Small intestine (tissue), 7 donors: ENCODE measurements around the gene PPP1R14C. TPM values are rescaled to one million over a fixed set of nuclear protein-coding genes. Genes with fewer than 3 reads are reported as not detected.

Source experiments
- DNase-seq, 2 donors: peaks; one replicate each; pipeline versions ENCODE4 v3.0.0 to v3.0.0-alpha.2; 2013
- FAIRE-seq: peaks from 2 replicates; lab custom pipeline; 2012; peaks lifted over from hg19 to GRCh38; lab: Jason Lieb, UNC
- H3K27ac ChIP-seq, 3 donors: one replicate each; pipeline ENCODE4 v1.5.1; 2013; ENCODE audit warnings: low read length in 2 of 3, mild to moderate bottlenecking in 2 of 3, control low read depth in 1 of 3, inconsistent platforms in 1 of 3, low read depth in 1 of 3, moderate library complexity in 1 of 3
- H3K27me3 ChIP-seq, 3 donors: one replicate each; pipeline ENCODE4 v1.6.1; 2013; ENCODE audit warnings: low read length in 3 of 3, inconsistent platforms in 1 of 3; ENCODE audit not compliant: control insufficient read depth in 3 of 3, insufficient read depth in 3 of 3
- H3K36me3 ChIP-seq, 3 donors: one replicate each; pipeline ENCODE4 v1.6.1; 2013; ENCODE audit warnings: low read length in 3 of 3, inconsistent platforms in 1 of 3, low read depth in 1 of 3, mild to moderate bottlenecking in 1 of 3, moderate library complexity in 1 of 3; ENCODE audit not compliant: control insufficient read depth in 3 of 3, insufficient read depth in 2 of 3
- H3K4me1 ChIP-seq, 3 donors: one replicate each; pipeline ENCODE4 v1.6.1; 2013; ENCODE audit warnings: low read length in 2 of 3, inconsistent platforms in 1 of 3, low read depth in 1 of 3, mild to moderate bottlenecking in 1 of 3, moderate library complexity in 1 of 3; ENCODE audit not compliant: control insufficient read depth in 3 of 3, insufficient read depth in 2 of 3
- H3K4me3 ChIP-seq, 3 donors: one replicate each; pipeline ENCODE4 v1.5.1; 2013; ENCODE audit warnings: low read length in 3 of 3, control low read depth in 1 of 3, inconsistent platforms in 1 of 3, low read depth in 1 of 3, mild to moderate bottlenecking in 1 of 3, moderate library complexity in 1 of 3
- H3K9me3 ChIP-seq, 2 donors: one replicate each; pipeline ENCODE4 v1.6.1; 2013; ENCODE audit warnings: low read depth in 1 of 2, low read length in 1 of 2; ENCODE audit not compliant: control insufficient read depth in 2 of 2, insufficient read depth in 1 of 2
- WGBS, 3 donors: extraction: QIAGEN DNeasy Blood & Tissue Kit; methylation state at CpG; one replicate each; pipeline ENCODE4 v1.1.7; 2013; 5-methylcytosine and 5-hydroxymethylcytosine counted together
- polyA plus RNA-seq, 4 donors: library from polyadenylated mRNA; stranded (reverse) in 3 of 4; unstranded in 1 of 4; fragments of 200-250 nt in 3 of 4; fragments of 120-200 nt in 1 of 4; gene quantifications; one replicate each; pipeline versions ENCODE4 v1.2.1 to v1.2.3, GENCODE V29; 2013
- donor health status: healthy with polysubstance abuse.
- donor health status: control.
- donor health status: control.
- donor health status: Bipolar disorder and iron deficiency.
- donor health status: healthy.

PPP1R14C gene
- polyA plus RNA-seq, 4 donors = 2.4 to 14.3 (median 11.5) TPM

DNA sequence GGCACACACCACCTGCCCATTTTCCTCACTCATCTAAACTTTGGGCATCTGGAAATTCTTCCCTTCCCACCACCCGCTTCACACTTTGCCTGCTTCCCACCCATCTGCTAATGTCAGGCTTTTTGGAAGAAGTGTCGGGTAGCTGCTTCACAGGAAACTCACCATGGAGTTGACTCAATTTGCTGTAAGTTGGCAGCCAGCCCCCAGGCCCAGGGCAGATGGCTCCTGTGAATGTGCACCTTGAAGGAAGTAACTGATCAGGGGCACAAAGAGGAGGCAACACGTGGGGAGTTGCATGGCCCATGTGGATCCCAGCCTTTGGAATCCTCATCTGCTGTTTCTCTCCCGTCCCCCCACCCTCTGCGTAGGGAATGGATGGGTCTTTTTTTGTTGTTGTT lies 87.3 kb downstream of the PPP1R14C start:
- H3K27ac ChIP-seq = no peak overlapping the region
- H3K9me3 ChIP-seq = no peaks in the 10 kb centered on the region
- H3K36me3 ChIP-seq = no peaks in the 10 kb centered on the region
- H3K4me1 ChIP-seq = no peaks in the 10 kb centered on the region
- H3K27me3 ChIP-seq = peaks cover 0 to 2% (median 0%) of the 10 kb centered on the region in 3 donors
- no peak overlapping the region for H3K4me3 ChIP-seq
- no peak for DNase-seq
- FAIRE-seq = no peak
- WGBS, 3 donors = 91 to 96% (median 93%) methylated on average over 5 of the region's 5 CpGs

DNA sequence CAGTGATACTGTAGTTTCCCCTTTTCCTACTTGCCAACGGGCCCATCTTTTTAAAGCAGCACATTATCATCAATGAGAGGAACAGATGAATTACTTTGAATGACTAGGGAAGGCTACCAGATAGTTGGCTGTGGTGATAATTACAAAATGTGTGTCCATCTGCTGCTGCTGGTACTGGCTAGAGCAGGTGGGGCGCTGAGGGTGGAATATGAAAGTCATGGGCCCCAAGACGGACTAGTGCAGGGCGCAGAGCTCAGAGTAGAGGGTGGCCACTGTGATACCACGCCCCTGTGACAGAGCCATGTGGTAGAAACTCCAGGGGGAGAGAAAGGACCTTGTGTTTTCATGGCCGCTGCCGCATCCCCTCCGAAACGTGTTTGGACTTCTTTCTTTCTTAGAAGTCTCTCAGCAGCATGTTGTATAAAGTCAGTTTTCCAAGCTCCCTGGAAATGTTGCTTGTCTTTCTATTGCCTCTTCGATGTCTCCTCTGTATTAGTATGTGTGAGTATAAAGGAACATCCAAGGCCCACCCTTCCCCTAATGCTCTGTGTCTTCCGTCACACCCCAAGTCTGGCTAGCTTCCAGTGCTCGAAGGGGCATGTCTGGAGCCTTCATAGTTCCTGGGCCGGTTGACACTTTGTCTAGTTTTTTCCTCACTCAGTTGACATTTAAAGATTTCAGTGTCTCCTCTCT lies 88.1 kb downstream of the PPP1R14C start:
- WGBS, 3 donors = 89 to 95% (median 89%) methylated on average over 13 of the region's 13 CpGs
- Histone ChIP-seq H3K27me3 (peaks cover 0 to 2% (median 0%) of the 10 kb centered on the region in 3 donors), H3K9me3 (no peaks in the 10 kb centered on the region), H3K4me3 (no peak overlapping the region), H3K36me3 (no peaks in the 10 kb centered on the region), H3K27ac (no peak overlapping the region), H3K4me1 (no peaks in the 10 kb centered on the region)
- DNase-seq = no peak
- no peak for FAIRE-seq

DNA sequence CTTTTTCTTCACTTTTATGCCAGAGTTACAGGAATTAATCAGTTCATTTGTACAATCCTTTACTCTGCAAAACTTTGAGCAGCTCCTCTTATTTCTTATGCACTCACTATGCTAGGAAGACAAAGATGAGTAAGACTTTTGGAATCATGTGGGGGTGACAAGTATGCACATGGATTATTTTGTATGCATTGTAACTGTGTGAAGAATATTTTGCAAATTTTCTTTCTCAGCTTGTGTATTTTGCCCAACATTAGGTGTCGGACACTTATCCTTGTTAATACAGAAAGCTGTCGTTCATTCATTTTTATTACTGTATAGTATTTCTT lies 88.6 kb downstream of the PPP1R14C start:
- Histone ChIP-seq H3K9me3 (no peaks in the 10 kb centered on the region), H3K4me3 (no peak overlapping the region), H3K4me1 (no peaks in the 10 kb centered on the region), H3K36me3 (no peaks in the 10 kb centered on the region), H3K27ac (no peak overlapping the region), H3K27me3 (peaks cover 0 to 2% (median 0%) of the 10 kb centered on the region in 3 donors)
- 97 to 98% (median 98%) methylated on average over 2 of the region's 2 CpGs for WGBS, 3 donors
- DNase-seq (no peak), FAIRE-seq (no peak)

DNA sequence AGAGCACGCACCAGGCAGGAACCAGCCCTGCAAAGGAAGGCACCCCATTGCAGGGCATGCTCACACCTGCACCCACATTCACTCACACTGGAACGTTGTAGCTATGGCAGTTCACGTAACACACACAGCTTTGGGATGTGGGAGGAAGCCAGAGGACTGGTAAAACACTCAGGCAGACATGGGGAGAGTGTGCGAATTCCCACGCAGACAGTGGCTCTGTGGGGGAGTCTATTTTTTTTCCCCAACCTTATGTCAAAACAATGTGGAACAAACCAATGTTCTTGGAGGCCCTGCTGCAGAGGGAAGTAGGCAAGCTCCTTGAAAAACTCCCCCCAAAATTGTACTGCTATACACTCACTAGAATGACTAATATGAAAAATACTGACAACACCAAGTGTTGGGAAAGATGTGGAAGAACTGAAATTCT lies 91.0 kb downstream of the PPP1R14C start:
- Histone ChIP-seq H3K36me3 (no peaks in the 10 kb centered on the region), H3K4me3 (no peak overlapping the region), H3K9me3 (no peaks in the 10 kb centered on the region), H3K27ac (no peak overlapping the region), H3K4me1 (peaks cover 0 to 3% (median 0%) of the 10 kb centered on the region in 3 donors), H3K27me3 (peaks cover 0 to 2% (median 0%) of the 10 kb centered on the region in 3 donors)
- no peak for DNase-seq
- no peak for FAIRE-seq
- WGBS, 3 donors = 90 to 97% (median 94%) methylated on average over 5 of the region's 5 CpGs

DNA sequence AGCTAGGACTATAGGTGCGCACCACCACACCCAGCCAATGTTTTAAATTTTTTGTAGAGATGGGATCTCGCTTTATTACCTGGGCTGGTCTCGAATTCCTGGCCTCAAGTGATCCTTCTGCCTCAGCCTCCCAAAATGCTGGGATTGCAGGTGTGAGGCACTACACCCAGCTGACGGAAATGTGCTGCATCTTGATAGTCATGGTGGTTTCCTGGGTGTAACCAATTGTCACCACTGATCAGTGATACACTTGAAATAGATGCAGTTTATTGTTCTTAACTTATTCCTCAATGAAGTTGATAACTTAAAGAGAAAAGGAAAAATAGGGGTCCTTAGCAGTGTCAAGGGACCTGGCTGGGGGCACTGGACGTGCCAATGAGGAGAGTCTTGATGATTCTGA lies 92.4 kb downstream of the PPP1R14C start:
- Histone ChIP-seq H3K4me3 (peak overlapping the region in 1 of 3 donors; percentile 0), H3K9me3 (no peaks in the 10 kb centered on the region), H3K36me3 (no peaks in the 10 kb centered on the region), H3K4me1 (peaks cover 0 to 3% (median 0%) of the 10 kb centered on the region in 3 donors), H3K27me3 (peaks cover 0 to 2% (median 0%) of the 10 kb centered on the region in 3 donors), H3K27ac (no peak overlapping the region)
- DNase-seq (no peak), FAIRE-seq (no peak)
- 82 to 91% (median 89%) methylated on average over 5 of the region's 5 CpGs for WGBS, 3 donors

DNA sequence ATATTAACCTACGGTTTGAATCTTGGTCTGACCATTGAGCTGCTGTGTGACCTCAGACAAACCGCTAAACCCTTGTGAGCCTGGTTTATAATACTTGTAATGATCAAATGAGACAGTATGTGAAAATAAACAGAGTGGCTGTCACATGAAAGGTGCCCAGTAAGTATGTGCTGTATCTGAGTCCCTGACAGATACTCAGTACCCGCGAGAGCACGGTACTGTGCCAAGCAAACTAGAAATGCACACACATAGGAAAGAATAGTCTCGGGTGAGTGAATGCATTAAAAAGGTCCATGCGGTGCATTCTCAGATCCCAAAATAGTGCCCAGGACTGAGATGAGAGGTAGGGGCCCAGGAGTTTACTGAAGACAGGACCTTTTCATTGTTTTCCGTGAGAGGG lies 93.3 kb downstream of the PPP1R14C start:
- Histone ChIP-seq H3K4me3 (no peak overlapping the region), H3K27me3 (peaks cover 0 to 2% (median 0%) of the 10 kb centered on the region in 3 donors), H3K27ac (no peak overlapping the region), H3K4me1 (peaks cover 0 to 3% (median 0%) of the 10 kb centered on the region in 3 donors), H3K36me3 (no peaks in the 10 kb centered on the region), H3K9me3 (no peaks in the 10 kb centered on the region)
- DNase-seq (no peak), FAIRE-seq (no peak)
- WGBS, 3 donors = 91 to 96% (median 93%) methylated on average over 8 of the region's 8 CpGs

DNA sequence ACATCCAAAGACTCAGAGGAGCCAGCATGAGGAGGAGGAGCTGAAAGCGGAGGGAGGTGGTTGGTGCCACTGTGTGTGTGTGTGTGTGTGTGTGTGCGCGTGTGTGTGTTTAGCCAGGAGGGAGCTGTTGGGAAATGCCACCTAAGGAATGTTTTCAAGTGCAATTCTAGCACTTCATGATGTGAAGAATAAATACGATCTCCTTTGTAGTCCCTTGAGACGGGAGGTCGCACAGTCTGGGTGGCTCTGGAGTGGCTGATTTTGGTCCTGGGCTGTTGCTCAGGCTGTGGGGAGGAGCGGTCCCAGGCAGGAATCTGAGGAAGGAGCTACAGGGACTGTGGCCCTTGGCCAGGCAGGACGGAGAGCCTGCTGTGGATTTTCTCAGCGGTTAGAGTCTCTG lies 93.7 kb downstream of the PPP1R14C start:
- H3K27ac ChIP-seq = no peak overlapping the region
- H3K36me3 ChIP-seq = no peaks in the 10 kb centered on the region
- H3K27me3 ChIP-seq = peaks cover 0 to 2% (median 0%) of the 10 kb centered on the region in 3 donors
- FAIRE-seq (no peak), DNase-seq (no peak)
- peaks cover 0 to 3% (median 0%) of the 10 kb centered on the region in 3 donors for H3K4me1 ChIP-seq
- no peak overlapping the region for H3K4me3 ChIP-seq
- no peaks in the 10 kb centered on the region for H3K9me3 ChIP-seq
- 80 to 84% (median 81%) methylated on average over 9 of the region's 9 CpGs for WGBS, 3 donors

DNA sequence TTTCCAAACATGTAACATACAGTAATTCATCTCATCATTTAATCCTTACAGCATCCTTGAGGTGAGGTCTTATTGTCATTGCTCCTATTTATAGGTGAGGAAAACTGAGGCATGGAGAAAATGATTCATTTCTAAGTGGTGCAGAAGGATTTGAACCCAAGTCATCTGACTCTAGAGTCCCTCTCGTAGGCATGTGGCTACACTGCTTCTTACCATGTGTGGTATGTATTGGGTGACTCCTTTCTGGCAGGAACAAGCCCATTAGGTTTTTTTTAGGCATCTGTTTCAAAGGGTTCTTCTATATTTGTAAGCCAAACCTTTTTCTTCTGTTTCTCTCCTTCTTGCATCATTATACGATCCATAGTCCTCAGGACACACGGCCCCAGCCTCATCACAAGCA lies 94.8 kb downstream of the PPP1R14C start:
- peaks cover 0 to 2% (median 0%) of the 10 kb centered on the region in 3 donors for H3K27me3 ChIP-seq
- WGBS, 3 donors = 63 to 78% (median 68%) methylated on average over 3 of the region's 3 CpGs
- H3K4me3 ChIP-seq = no peak overlapping the region
- peaks cover 0 to 3% (median 0%) of the 10 kb centered on the region in 3 donors for H3K4me1 ChIP-seq
- H3K36me3 ChIP-seq = no peaks in the 10 kb centered on the region
- DNase-seq (no peak), FAIRE-seq (no peak)
- H3K27ac ChIP-seq = no peak overlapping the region
- no peaks in the 10 kb centered on the region for H3K9me3 ChIP-seq
